A673 (cell line): ENCODE data around the gene TSPAN14. TPM values are rescaled to one million over a fixed set of nuclear protein-coding genes. Genes with fewer than 3 reads are reported as not detected.

Experiments used
- BruUV-seq: library from RNA; stranded (reverse); fragments of 400-500 nt; replicated peaks from 2 replicates; lab custom pipeline; 2021; lab: Mats Ljungman, UMichigan
- CTCF ChIA-PET: fragments of 300-600 bp; sonication (Branson Sonifier 250); formaldehyde crosslinking; loops from one replicate; lab custom pipeline; 2022; ENCODE audit warnings: antibody characterized with exemption; lab: Charles Lee
- POLR2A ChIA-PET: fragments of 300-600 bp; sonication (Branson Sonifier 250); formaldehyde crosslinking; loops from one replicate; lab custom pipeline; 2022; ENCODE audit warnings: antibody characterized with exemption; ENCODE audit not compliant: low non-redundant PET; lab: Charles Lee
- DNase-seq: peaks from one replicate; pipeline ENCODE4 v3.0.0-alpha.2; 2015; ENCODE audit warnings: low spot score
- H3K27ac ChIP-seq: fragments of 200-600 bp; sonication (generic); 2 replicates; pipeline ENCODE4 v1.5.1; 2016; ENCODE audit warnings: mixed run types, low read depth, mild to moderate bottlenecking, mixed read lengths, antibody characterized with exemption, low read length; ENCODE audit not compliant: poor library complexity, severe bottlenecking
- H3K27me3 ChIP-seq: fragments of 200-600 bp; sonication (generic); replicated peaks from 2 replicates; pipeline ENCODE4 v1.6.1; 2017; ENCODE audit warnings: mixed run types, low read depth, mild to moderate bottlenecking, mixed read lengths, antibody characterized with exemption, low read length; ENCODE audit not compliant: insufficient read depth, poor library complexity
- H3K36me3 ChIP-seq: fragments of 200-600 bp; sonication (generic); 2 replicates; pipeline ENCODE4 v1.6.1; 2016; ENCODE audit warnings: mixed run types, mild to moderate bottlenecking, mixed read lengths, antibody characterized with exemption, low read length; ENCODE audit not compliant: insufficient read depth, poor library complexity, severe bottlenecking
- H3K4me1 ChIP-seq: fragments of 200-600 bp; sonication (generic); 2 replicates; pipeline ENCODE4 v1.6.1; 2017; ENCODE audit warnings: mixed run types, mild to moderate bottlenecking, mixed read lengths, antibody characterized with exemption, low read length; ENCODE audit not compliant: insufficient read depth, poor library complexity, severe bottlenecking
- H3K4me3 ChIP-seq: fragments of 200-600 bp; sonication (generic); 2 replicates; pipeline ENCODE4 v1.5.1; 2016; ENCODE audit warnings: low read depth, mixed run types, mild to moderate bottlenecking, mixed read lengths, low read length; ENCODE audit not compliant: poor library complexity, severe bottlenecking
- H3K9me3 ChIP-seq: fragments of 200-600 bp; sonication (generic); 2 replicates; pipeline ENCODE4 v1.6.1; 2016; ENCODE audit warnings: mixed run types, low read depth, mild to moderate bottlenecking, mixed read lengths, antibody characterized with exemption, low read length; ENCODE audit not compliant: poor library complexity, severe bottlenecking
- EZH2 ChIP-seq: fragments of 200-600 bp; sonication (generic); IDR thresholded peaks from 2 replicates; pipeline ENCODE4 v1.6.1; 2017; ENCODE audit warnings: borderline replicate concordance, low read depth, mild to moderate bottlenecking, mixed read lengths, antibody characterized with exemption, low read length; ENCODE audit not compliant: poor library complexity, severe bottlenecking
- intact Hi-C: fragments of 100-400 bp; cut with micrococcal nuclease; formaldehyde crosslinking; loops from one replicate; pipeline ENCODE4 v1.10.0; 2022; ENCODE audit not compliant: unreplicated experiment
- total RNA-seq: library from RNA; stranded (reverse); gene quantifications from 2 replicates; pipeline ENCODE4 v1.2.3, GENCODE V29; 2021
- TF ChIP-seq, protein P1 (sequence below): fragments of 300-800, 200-600 bp; sonication (generic); conservative IDR thresholded peaks from 2 replicates; pipeline ENCODE4 v1.5.1; 2017; ENCODE audit warnings: low read depth, mild to moderate bottlenecking, antibody characterized with exemption, low read length, moderate library complexity, mixed read lengths

TSPAN14 gene
- total RNA-seq, 1 experiment from 2014 or later: 50.4 TPM

DNA sequence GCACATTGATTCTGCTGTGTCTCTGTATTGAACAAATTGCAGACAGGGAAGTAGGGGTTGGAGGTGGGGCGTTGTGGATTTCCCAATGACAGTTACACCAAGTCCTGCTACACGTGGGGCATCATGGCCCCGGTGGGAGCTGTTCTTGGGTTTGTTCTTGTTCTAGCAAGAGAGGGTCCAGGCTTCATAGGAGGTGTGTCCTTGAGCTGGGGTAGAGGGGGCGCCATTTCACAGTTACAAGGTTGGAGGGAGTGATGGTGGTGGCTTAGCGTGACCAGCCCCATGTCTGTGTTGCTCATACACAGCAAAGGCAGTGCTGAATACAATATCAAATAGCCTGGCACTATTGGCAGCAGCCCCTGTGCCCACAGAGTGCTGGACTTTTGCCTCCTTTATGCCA, 99.3 kb downstream of the TSPAN14 start:
- Histone ChIP-seq H3K4me1 (no peaks in the 10 kb centered on the region), H3K36me3 (no peaks in the 10 kb centered on the region), H3K27ac (no peak overlapping the region), H3K4me3 (no peak overlapping the region), H3K9me3 (no peaks in the 10 kb centered on the region), H3K27me3 (peaks cover 19% of the 10 kb centered on the region)
- ChIA-PET POLR2A (no interaction called here), CTCF (interaction anchor here (0.7 kb wide), 1 partner anchor 11 kb away, joined by 5 read pairs; no protein-coding TSS in a partner anchor)
- no TSS peak for BruUV-seq
- DNase-seq: no peak
- TF ChIP-seq EZH2: no peak
- TF ChIP-seq, protein P1, sequence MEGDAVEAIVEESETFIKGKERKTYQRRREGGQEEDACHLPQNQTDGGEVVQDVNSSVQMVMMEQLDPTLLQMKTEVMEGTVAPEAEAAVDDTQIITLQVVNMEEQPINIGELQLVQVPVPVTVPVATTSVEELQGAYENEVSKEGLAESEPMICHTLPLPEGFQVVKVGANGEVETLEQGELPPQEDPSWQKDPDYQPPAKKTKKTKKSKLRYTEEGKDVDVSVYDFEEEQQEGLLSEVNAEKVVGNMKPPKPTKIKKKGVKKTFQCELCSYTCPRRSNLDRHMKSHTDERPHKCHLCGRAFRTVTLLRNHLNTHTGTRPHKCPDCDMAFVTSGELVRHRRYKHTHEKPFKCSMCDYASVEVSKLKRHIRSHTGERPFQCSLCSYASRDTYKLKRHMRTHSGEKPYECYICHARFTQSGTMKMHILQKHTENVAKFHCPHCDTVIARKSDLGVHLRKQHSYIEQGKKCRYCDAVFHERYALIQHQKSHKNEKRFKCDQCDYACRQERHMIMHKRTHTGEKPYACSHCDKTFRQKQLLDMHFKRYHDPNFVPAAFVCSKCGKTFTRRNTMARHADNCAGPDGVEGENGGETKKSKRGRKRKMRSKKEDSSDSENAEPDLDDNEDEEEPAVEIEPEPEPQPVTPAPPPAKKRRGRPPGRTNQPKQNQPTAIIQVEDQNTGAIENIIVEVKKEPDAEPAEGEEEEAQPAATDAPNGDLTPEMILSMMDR: 0 out of 2 replicates have a peak, but pooled peaks have one; percentile 11
- intact Hi-C loops: no loop called here

- no peak for DNase-seq
- no TSS peak for BruUV-seq
- peaks cover 20% of the 10 kb centered on the region for H3K27me3 ChIP-seq
- no peak overlapping the region for H3K4me3 ChIP-seq
- H3K9me3 ChIP-seq: no peaks in the 10 kb centered on the region
- intact Hi-C loops: no loop called here
- no peaks in the 10 kb centered on the region for H3K4me1 ChIP-seq
- TF ChIP-seq EZH2: no peak
- TF ChIP-seq, protein P1: no peak
- no peak overlapping the region for H3K27ac ChIP-seq
- no peaks in the 10 kb centered on the region for H3K36me3 ChIP-seq
- CTCF ChIA-PET: interaction anchor here (0.7 kb wide), 1 partner anchor 12 kb away, joined by 5 read pairs; no protein-coding TSS in a partner anchor
- POLR2A ChIA-PET: no interaction called here
Measured at GRCh38 chr10:80554050-80554449, 99.9 kb downstream of the TSPAN14 start.

DNA sequence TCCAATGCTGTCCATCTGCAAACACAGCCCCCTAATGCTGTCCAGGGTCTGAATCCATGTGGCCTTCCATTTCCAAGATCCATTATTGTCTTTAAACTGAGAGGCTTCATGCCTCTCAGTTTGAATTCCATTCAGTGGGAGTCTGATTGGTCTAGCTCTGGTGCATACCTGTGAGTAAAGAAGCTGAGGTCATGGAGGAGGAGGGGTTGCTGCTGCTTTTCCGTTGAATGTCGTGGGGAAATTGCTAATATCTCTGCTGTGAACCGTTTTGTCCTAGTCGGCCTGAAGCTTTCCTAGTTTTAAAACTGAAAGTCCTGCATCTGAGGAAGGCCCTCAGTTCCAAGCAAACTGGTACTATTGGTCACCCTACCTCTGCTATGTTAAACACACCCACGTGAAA, 101.3 kb downstream of the TSPAN14 start:
- Histone ChIP-seq H3K4me3 (no peak overlapping the region), H3K36me3 (no peaks in the 10 kb centered on the region), H3K27ac (no peak overlapping the region), H3K27me3 (peaks cover 20% of the 10 kb centered on the region), H3K9me3 (no peaks in the 10 kb centered on the region), H3K4me1 (no peaks in the 10 kb centered on the region)
- no peak for DNase-seq
- TF ChIP-seq, protein P1: no peak
- no peak for TF ChIP-seq EZH2
- CTCF ChIA-PET: interaction anchor here (1.0 kb wide), 1 partner anchor 41 kb away, joined by 7 read pairs; no protein-coding TSS in a partner anchor
- no TSS peak for BruUV-seq
- intact Hi-C loops: no loop called here
- POLR2A ChIA-PET: no interaction called here
